GM23338 (cell line): ENCODE data around the gene ANKRD55.

ENCODE experiments used
- CREB1 ChIP-seq: fragments of 250-450 bp; sonication (Bioruptor Pico); IDR thresholded peaks from 2 replicates; pipeline ENCODE4 v1.5.0; 2020; ENCODE audit warnings: low read depth, mild to moderate bottlenecking, moderate library complexity
- CTCF ChIP-seq, 2 experiments: fragments of 200-600 bp in 1 of 2; sonication (generic) in 1 of 2; conservative IDR thresholded peaks; 2 replicates each; pipeline versions ENCODE4 v1.5.1 to v1.6.1; 2016 to 2017; ENCODE audit warnings: antibody characterized with exemption in 2 of 2, low read depth in 2 of 2, mild to moderate bottlenecking in 2 of 2, moderate library complexity in 1 of 2
- ETS1 ChIP-seq: IDR thresholded peaks from 2 replicates; pipeline ENCODE4 v1.6.1; 2016; ENCODE audit warnings: antibody characterized with exemption
- EZH2 ChIP-seq: fragments of 200-600 bp; sonication (generic); IDR thresholded peaks from one replicate; pipeline ENCODE4 v1.8.0; 2017; ENCODE audit warnings: antibody characterized with exemption, mild to moderate bottlenecking, low read depth; ENCODE audit not compliant: unreplicated experiment
- EZH2phosphoT487 ChIP-seq: fragments of 200-600 bp; sonication (generic); IDR thresholded peaks from one replicate; pipeline ENCODE4 v1.8.1; 2018; ENCODE audit warnings: antibody characterized with exemption; ENCODE audit not compliant: unreplicated experiment
- JUNB ChIP-seq: IDR thresholded peaks from one replicate; pipeline ENCODE4 v1.6.1; 2016; ENCODE audit warnings: antibody characterized with exemption; ENCODE audit not compliant: unreplicated experiment
- NANOG ChIP-seq: IDR thresholded peaks from 2 replicates; pipeline ENCODE4 v1.6.1; 2016; ENCODE audit warnings: antibody characterized with exemption, borderline replicate concordance
- POLR2AphosphoS5 ChIP-seq: IDR thresholded peaks from 2 replicates; pipeline ENCODE4 v1.6.1; 2016; ENCODE audit warnings: antibody characterized with exemption, low read depth
- REST ChIP-seq: IDR thresholded peaks from one replicate; pipeline ENCODE4 v1.6.1; 2018; ENCODE audit warnings: antibody characterized with exemption; ENCODE audit not compliant: unreplicated experiment
- STAT1 ChIP-seq: IDR thresholded peaks from one replicate; pipeline ENCODE4 v1.6.1; 2016; ENCODE audit warnings: antibody characterized with exemption; ENCODE audit not compliant: unreplicated experiment
- ZNF331 ChIP-seq: fragments of 250-450 bp; sonication (Bioruptor Pico); IDR thresholded peaks from 2 replicates; pipeline ENCODE4 v1.5.0; 2020; ENCODE audit warnings: low read depth, mild to moderate bottlenecking, moderate library complexity
- ZNF462 ChIP-seq: fragments of 250-450 bp; sonication (Bioruptor Pico); IDR thresholded peaks from 2 replicates; pipeline ENCODE4 v1.5.0; 2020; ENCODE audit warnings: mild to moderate bottlenecking, moderate library complexity

- no peak for TF ChIP-seq EZH2phosphoT487
- TF ChIP-seq CTCF (conservative IDR thresholded peaks at IDR 0.05; ENCODE audit: low read depth in 2 of 2): peak; percentile 74 to 92
- no peak for TF ChIP-seq REST
- no peak for TF ChIP-seq NANOG
- TF ChIP-seq POLR2AphosphoS5: no peak
- TF ChIP-seq EZH2: no peak
- TF ChIP-seq CREB1 (CRISPR knock-in tag): no peak
- TF ChIP-seq ZNF331 (CRISPR knock-in tag): no peak
- no peak for TF ChIP-seq ZNF462
- TF ChIP-seq STAT1: no peak
- no peak for TF ChIP-seq ETS1
- TF ChIP-seq JUNB: no peak
Measured at GRCh38 chr5:56200971-56201666, 32.0 kb downstream of the ANKRD55 start.
